Raji (cell line): ENCODE results near the gene UBXN4.

Source experiments
- POLR2A ChIP-seq: IDR thresholded peaks from 2 replicates; pipeline ENCODE4 v1.6.1; 2011; ENCODE audit warnings: low read depth, low read length, control low read depth; ENCODE audit not compliant: insufficient read depth

Gene UBXN4, protein sequence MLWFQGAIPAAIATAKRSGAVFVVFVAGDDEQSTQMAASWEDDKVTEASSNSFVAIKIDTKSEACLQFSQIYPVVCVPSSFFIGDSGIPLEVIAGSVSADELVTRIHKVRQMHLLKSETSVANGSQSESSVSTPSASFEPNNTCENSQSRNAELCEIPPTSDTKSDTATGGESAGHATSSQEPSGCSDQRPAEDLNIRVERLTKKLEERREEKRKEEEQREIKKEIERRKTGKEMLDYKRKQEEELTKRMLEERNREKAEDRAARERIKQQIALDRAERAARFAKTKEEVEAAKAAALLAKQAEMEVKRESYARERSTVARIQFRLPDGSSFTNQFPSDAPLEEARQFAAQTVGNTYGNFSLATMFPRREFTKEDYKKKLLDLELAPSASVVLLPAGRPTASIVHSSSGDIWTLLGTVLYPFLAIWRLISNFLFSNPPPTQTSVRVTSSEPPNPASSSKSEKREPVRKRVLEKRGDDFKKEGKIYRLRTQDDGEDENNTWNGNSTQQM

DNA sequence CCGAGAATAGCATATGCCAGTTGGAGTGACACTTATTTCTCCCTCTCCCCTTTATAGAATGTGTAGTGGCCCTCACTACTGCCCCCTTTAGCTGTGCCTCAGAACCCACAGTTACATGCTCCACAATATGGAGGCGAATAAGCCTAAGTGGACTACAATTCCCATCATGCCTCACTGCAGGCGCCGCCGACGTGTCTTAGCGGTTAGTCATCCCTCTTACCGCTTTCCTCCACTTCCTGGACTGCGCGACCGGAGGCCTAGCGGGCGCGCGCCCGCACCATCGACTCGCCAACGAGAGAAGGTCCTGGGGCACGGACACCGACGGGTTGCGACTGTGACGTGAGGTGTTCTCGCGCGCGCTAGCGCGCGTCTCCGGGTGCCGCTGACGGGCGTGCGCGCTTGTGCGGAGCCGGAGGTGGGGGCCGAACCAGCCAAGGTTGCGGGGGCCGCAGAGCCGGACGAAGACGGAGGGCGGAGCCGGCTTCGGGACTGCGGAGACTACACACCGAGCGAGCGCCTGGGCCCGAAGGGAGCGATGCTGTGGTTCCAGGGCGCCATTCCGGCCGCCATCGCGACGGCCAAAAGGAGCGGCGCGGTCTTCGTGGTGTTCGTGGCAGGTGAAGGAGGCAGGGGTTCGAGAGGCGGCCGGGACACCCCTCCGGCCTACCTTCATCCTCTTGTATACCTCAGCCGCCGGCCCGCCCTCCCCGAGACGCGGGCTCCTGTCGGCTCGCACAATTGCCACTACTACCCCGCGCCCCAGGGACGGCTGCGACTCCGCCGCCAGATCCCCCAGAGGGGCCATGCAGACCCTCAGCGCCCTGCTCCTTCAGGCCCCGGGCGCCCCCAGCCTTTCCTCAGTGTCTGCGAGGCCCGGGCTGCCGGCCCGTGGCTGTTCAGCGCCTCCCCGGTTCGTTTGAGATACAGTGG lies at the start of gene UBXN4:
Gene UBXN4, plus strand, starts transcription at position 461 of the 930 bp plus-strand sequence. Its CDS starts 75 bp downstream, at position 536.
- peak; percentile 92 for TF ChIP-seq POLR2A

DNA sequence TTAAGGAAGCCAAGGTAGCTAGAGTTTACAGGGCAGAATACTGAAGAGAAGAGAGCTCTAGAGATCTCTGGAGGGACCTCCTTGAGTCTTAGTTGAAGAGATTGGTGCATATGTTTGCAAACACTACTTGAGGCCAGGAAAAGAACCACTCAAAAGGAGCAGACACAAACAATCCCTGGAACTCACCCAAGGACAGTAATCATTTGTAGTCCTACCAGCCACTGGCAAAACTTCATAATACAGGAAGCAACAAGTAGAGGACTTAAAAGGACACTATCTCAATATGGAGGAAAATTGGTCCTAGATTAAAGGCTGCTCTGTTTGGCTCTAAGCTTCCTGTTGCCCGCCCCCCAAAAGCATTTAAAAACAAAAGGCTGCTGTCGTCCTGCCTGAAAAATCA lies 46.9 kb upstream of the UBXN4 start:
- no peak for TF ChIP-seq POLR2A

DNA sequence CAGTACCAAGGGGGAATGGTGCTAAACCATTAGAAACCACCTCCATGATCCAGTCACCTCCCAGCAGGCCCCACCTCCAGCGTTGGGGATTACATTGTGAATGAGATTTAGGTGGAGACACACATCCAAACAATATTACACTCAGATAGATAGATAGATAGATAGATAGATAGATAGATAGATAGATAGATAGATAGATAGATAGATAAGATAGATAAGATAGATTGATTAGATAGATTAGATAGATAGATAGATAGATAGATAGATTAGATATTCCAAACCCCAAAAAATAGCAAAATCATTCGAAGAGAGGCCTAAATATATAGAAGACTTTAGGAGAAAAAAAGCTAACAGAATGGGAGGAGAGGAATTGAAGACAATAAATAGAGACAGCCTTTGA lies 42.8 kb upstream of the UBXN4 start:
- no peak for TF ChIP-seq POLR2A

DNA sequence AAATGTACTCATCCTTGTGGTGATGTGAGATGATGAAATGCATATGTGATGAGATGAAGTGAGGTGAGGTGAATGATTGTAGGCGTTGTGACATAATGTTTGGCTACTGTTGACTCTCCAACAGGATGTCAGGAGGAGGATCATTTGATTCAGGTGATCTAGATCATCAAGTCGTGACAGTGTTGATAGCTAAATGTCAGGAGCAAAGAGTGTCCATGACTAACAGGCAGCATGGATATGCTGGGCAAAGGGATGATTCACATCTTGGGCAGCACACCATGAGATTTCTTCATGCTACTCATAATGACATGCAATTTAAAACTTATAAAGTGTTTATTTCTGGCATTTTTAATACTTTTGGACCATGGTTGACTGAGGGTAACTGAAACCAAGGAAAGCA lies 40.2 kb upstream of the UBXN4 start:
- no peak for TF ChIP-seq POLR2A

DNA sequence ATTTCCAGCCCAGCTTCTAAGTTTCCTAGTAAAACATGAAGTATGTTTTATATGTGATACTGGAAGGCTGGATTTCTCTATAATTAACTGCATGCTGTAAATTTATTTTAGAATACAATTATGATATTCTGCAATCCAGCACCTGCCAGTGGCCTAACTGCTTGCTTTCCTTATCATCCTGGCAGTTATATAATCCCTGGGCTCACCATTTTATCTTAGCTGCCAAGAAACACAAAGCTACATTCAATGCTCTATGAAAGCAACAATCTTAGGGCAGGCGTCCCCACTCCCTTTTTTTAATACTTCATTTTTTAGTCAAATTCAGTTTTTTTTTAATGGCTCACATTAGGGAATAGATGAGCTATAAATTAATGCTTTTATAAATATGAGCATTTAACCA lies 38.4 kb upstream of the UBXN4 start:
- TF ChIP-seq POLR2A = no peak

DNA sequence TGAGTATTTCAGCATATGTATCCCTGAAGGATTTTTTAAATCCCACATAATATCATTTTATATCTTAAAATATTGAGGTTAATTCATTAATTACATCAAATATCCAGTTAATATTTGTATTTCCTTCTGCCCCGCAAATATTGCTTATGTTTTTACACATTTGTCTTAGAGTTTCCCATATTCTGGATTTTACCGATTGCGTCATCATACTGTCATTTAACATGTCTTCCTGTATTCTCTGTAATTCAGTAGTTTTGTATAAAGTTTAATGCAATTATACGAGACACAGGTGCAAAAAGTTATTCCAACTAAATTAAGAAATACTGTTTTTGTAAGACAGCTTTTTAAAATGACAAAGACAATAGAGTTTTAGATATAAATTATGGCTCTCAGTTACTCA lies 33.5 kb upstream of the UBXN4 start:
- no peak for TF ChIP-seq POLR2A

DNA sequence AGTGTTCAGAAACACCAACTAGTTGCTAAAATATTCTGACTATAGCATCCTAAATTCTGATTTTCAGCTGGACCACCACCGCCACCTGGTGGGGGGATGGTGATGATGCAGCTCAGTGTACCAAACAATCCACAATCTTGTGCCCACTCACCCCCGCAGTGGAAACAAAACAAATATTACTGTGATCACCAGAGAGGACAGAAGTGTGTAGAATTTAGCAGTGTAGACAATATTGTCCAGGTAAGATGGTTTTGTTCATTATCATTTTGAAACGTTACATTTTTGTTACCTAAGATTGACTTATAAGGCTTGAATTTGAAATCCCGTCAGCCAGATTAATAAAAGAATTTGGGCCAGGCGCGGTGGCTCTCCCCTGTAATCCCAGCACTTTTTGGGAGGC lies 31.7 kb upstream of the UBXN4 start:
- no peak for TF ChIP-seq POLR2A

DNA sequence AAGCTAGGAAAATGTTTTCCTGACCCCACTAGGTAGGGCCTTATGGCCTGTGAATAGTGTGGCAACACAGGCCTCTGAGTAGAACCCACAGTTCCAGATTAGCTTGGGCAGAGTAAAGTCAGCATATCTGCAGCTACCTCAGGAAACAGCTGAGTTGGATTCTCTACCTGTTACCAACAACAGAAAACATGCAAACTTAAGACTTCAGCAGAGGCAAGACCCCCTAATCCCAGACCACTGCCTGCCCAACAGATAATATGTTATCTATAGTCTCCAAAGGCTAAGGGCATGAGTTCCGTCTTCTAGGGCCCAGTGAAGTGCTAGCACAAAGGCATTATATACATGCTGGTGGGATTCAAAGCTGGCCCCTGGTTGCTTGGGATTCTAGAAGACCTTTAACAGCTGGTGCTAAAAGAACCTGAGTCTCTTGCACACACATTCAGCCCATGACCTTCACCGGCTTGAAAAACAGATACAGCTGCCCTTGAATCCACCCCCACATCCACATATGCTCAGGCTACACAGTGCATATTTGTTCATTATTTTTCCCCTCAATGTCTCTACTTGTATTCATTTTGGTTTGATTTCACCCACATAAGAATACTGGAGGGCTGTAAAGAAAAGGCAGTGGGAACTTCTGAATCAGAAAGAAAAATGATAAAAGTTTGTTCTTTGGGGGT lies 13.5 kb upstream of the UBXN4 start:
- TF ChIP-seq POLR2A = no peak

DNA sequence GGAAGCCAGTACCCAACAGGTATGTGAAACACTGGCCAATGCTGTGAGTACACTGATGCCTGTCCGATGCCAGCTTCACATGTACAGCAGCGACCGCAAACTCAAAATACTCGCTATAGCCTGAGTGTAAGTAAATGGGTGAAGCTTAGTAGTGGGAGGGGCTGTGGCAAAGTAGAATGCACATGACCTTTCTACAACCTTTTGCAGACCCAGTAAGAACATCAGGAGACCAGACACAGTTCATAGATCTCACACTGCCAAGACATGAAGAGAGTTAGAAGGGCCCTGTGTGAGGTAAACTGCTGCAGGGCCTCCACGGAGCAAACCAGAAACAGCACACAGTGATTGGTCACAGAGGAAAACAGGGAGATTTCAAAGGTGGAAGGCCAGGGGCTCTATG lies 9.1 kb upstream of the UBXN4 start:
- TF ChIP-seq POLR2A = no peak

DNA sequence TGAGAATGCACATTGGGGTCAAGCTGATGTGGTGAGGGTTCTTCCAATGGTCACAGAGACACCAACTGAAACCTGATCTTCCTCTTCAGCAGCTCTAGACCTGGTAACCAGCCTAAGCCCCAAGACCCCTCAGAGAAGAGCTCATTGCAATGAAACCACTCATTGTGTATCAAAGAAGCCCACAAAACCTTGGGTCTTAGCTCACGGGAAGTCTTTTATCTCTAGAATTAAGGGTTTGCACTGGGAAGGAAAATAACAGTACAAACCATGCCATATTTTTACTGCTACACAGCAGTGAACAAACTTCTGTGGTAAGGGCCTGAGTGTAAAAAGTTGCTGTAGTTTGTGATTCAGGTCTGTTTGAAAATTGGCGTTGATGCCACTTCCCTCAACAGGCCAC lies 8.6 kb upstream of the UBXN4 start:
- no peak for TF ChIP-seq POLR2A

DNA sequence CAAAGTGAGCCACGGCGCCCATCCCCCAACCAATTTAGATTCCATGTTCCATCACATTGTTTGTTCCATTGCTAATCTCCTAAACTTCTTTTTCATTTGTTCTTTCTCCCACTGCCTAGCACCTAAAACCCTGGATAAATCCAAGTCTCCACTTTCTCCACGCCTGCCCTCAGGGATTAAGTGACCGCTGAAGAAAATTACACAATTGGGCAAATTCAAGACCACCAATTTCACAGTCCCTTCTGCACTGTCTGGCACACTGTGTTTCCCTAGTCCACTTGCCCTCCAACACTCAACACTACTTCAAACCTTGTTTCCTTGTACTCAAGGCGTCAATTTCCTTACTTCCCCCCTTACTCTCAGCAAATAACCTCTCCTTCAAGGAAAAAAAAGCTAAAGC lies 5.1 kb upstream of the UBXN4 start:
- no peak for TF ChIP-seq POLR2A

DNA sequence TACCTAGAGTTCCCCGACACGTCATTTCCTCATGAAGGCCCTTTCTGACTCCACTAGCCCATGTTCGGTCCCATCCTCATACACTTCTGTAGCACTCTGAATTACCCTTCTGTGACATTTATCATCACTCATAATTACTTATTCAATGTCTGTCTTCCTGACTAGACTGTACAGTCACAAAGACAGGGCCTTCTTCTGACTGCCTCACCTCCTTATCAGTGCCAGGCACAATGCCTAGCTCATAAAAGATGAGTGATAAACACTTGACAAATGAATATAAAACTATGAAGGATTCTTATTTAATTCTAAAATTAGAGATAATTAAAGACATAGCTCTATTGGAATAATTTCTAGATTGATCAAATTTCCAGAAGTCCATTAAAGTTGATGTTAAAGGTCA lies 1.4 kb upstream of the UBXN4 start:
- no peak for TF ChIP-seq POLR2A

DNA sequence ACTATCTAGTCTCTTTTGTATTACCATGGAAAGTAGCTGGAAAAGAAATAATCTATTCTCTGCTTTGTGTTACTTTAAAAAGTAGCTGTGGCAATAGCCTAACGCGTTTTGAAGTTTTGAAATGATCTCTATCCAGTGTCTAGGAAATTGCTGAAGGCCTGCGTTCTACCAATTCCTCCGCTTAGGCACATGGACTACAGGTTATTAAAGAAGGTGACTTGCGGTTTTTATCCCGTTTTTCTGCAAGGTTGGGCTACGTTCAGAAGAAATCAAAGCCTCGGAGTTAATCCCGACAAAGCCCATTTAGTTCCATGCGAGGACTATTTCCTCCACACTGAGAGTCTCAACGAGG lies 636 bp upstream of the UBXN4 start:
- TF ChIP-seq POLR2A = no peak

DNA sequence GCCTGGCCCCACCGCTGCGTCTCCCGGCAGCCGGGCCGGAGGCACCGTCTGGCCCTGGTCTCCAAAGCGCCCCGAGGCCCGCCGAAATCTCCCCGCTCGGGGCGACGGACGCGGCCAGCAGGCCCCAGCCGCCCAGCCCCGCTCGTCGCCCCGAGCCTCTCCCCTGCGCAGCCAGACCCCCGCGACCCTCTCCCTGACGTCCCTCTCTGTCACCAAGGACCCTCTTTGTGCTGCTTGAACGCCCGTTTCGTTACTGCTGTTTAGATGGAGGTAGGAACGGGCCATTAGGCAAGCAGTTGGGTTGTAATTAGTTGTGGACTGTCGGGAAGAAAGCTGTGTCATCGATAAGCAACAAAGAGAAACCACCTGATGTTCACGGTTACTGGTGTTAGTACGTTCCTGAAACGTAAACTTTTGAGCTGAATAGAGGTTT lies 686 bp downstream of the UBXN4 start:
- 0 out of 2 replicates have a peak, but pooled peaks have one; percentile 38 for TF ChIP-seq POLR2A

DNA sequence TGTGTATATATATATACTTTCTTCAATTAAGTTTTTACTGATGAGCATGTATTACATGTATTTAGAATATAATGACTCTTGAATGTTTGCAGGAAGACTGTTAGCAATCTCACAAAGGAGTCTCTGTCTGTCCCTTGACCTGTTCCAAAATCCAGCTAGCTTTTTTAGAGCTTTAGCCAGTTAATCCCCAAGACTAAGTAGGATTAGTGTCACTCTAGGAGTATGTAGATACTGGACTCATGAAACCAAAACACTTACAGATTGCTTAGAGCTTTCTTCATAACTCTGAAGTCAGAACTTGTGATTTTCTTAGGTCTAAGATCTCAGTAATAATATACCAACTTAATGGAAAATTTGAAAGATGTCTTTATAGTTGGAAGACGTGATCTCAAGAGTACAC lies 2.2 kb downstream of the UBXN4 start:
- no peak for TF ChIP-seq POLR2A
